ENCODE measurements around the gene MSL3.

MSL3 gene

DNA sequence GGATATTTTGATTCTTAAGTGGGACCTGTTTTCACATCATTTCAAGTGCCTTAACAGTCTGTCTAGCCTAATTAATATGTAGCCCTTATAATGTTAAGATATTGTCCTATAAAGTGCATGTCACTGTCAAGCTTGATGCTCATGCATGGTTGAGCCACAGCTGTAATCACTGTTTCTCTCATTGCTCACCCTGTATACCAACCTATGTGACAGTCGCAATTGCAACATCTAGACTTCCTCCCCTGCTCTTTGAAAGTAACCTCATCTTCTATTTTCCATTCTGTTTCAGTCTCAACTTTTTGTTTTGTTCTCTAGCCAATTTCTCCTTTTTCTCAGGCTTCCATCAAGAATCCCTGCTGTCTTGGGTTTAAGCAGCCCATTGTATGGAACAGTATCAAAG is 24.4 kb upstream of the MSL3 start:
- no peak for DNase-seq (ENCODE audit: low read depth)
- H3K4me3 ChIP-seq (ENCODE audit: control insufficient read depth, low read depth, low read length) = no peak overlapping the region
- TF ChIP-seq, protein P1, sequence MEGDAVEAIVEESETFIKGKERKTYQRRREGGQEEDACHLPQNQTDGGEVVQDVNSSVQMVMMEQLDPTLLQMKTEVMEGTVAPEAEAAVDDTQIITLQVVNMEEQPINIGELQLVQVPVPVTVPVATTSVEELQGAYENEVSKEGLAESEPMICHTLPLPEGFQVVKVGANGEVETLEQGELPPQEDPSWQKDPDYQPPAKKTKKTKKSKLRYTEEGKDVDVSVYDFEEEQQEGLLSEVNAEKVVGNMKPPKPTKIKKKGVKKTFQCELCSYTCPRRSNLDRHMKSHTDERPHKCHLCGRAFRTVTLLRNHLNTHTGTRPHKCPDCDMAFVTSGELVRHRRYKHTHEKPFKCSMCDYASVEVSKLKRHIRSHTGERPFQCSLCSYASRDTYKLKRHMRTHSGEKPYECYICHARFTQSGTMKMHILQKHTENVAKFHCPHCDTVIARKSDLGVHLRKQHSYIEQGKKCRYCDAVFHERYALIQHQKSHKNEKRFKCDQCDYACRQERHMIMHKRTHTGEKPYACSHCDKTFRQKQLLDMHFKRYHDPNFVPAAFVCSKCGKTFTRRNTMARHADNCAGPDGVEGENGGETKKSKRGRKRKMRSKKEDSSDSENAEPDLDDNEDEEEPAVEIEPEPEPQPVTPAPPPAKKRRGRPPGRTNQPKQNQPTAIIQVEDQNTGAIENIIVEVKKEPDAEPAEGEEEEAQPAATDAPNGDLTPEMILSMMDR (IDR thresholded peaks at IDR 0.05; ENCODE audit: control insufficient read depth, insufficient read depth, low read depth, low read length, missing control alignments) = no peak

- TF ChIP-seq, protein P1 (IDR thresholded peaks at IDR 0.05; ENCODE audit: control insufficient read depth, insufficient read depth, low read depth, low read length, missing control alignments) = no peak
- no peak overlapping the region for H3K4me3 ChIP-seq (ENCODE audit: control insufficient read depth, low read depth, low read length)
- DNase-seq (ENCODE audit: low read depth) = no peak
These were observed 18.3 kb upstream of the MSL3 start for GRCh38 chrX:11739776-11740175.

- DNase-seq (ENCODE audit: low read depth) = no peak
- no peak overlapping the region for H3K4me3 ChIP-seq (ENCODE audit: control insufficient read depth, low read depth, low read length)
- TF ChIP-seq, protein P1 (IDR thresholded peaks at IDR 0.05; ENCODE audit: control insufficient read depth, insufficient read depth, low read depth, low read length, missing control alignments) = no peak
These were observed 17.2 kb upstream of the MSL3 start for GRCh38 chrX:11740794-11741193.

- TF ChIP-seq, protein P1 (IDR thresholded peaks at IDR 0.05; ENCODE audit: control insufficient read depth, insufficient read depth, low read depth, low read length, missing control alignments) = no peak
- no peak for DNase-seq (ENCODE audit: low read depth)
- H3K4me3 ChIP-seq (ENCODE audit: control insufficient read depth, low read depth, low read length) = no peak overlapping the region
These were observed 16.5 kb upstream of the MSL3 start for GRCh38 chrX:11741574-11741973.

- TF ChIP-seq, protein P1 (IDR thresholded peaks at IDR 0.05; ENCODE audit: control insufficient read depth, insufficient read depth, low read depth, low read length, missing control alignments) = no peak
- no peak overlapping the region for H3K4me3 ChIP-seq (ENCODE audit: control insufficient read depth, low read depth, low read length)
- DNase-seq (ENCODE audit: low read depth) = no peak
These were observed 12.2 kb upstream of the MSL3 start for GRCh38 chrX:11745881-11746280.

- no peak overlapping the region for H3K4me3 ChIP-seq (ENCODE audit: control insufficient read depth, low read depth, low read length)
- TF ChIP-seq, protein P1 (IDR thresholded peaks at IDR 0.05; ENCODE audit: control insufficient read depth, insufficient read depth, low read depth, low read length, missing control alignments) = no peak
- no peak for DNase-seq (ENCODE audit: low read depth)
These were observed 8.0 kb upstream of the MSL3 start for GRCh38 chrX:11750046-11750445.

- H3K4me3 ChIP-seq (ENCODE audit: control insufficient read depth, low read depth, low read length) = no peak overlapping the region
- TF ChIP-seq, protein P1 (IDR thresholded peaks at IDR 0.05; ENCODE audit: control insufficient read depth, insufficient read depth, low read depth, low read length, missing control alignments) = no peak
- DNase-seq (ENCODE audit: low read depth) = no peak
These were observed 7.3 kb upstream of the MSL3 start for GRCh38 chrX:11750694-11751093.
